ENCODE measurements around the gene ADGRD1.

The ADGRD1 gene

GRCh38 chr12:131137009-131137835, 183.5 kb downstream of the ADGRD1 start:
- no peaks in the 10 kb centered on the region for H3K36me3 Mint-ChIP-seq
- no peak overlapping the region for H3K4me3 Mint-ChIP-seq
- H3K9me3 Mint-ChIP-seq, result no peaks in the 10 kb centered on the region
- no peak for DNase-seq (ENCODE audit: low spot score in 2 of 2)
- H3K27me3 Mint-ChIP-seq, result peaks cover 5% of the 10 kb centered on the region
- no peak for ATAC-seq (ENCODE audit: low read depth)
- peaks cover 6% of the 10 kb centered on the region for H3K4me1 Mint-ChIP-seq
- H3K27ac Mint-ChIP-seq, result no peak overlapping the region

- Mint-ChIP-seq H3K4me3 (no peak overlapping the region), H3K27me3 (peaks cover 7% of the 10 kb centered on the region), H3K4me1 (peaks cover 4% of the 10 kb centered on the region), H3K27ac (no peak overlapping the region), H3K9me3 (no peaks in the 10 kb centered on the region), H3K36me3 (no peaks in the 10 kb centered on the region)
- DNase-seq (ENCODE audit: low spot score in 2 of 2) (no peak), ATAC-seq (ENCODE audit: low read depth) (no peak)
These were observed 184.3 kb downstream of the ADGRD1 start for GRCh38 chr12:131137836-131138637.

- ATAC-seq (ENCODE audit: low read depth), result no peak
- Mint-ChIP-seq H3K4me1 (no peaks in the 10 kb centered on the region), H3K27ac (no peak overlapping the region), H3K9me3 (no peaks in the 10 kb centered on the region), H3K4me3 (no peak overlapping the region), H3K27me3 (peaks cover 6% of the 10 kb centered on the region), H3K36me3 (no peaks in the 10 kb centered on the region)
- DNase-seq (ENCODE audit: low spot score in 2 of 2), result no peak
These were observed 185.1 kb downstream of the ADGRD1 start for GRCh38 chr12:131138638-131139362.

GRCh38 chr12:131139363-131140068, 185.8 kb downstream of the ADGRD1 start:
- ATAC-seq (ENCODE audit: low read depth), result no peak
- H3K36me3 Mint-ChIP-seq, result no peaks in the 10 kb centered on the region
- no peaks in the 10 kb centered on the region for H3K4me1 Mint-ChIP-seq
- no peak for DNase-seq (ENCODE audit: low spot score in 2 of 2)
- no peaks in the 10 kb centered on the region for H3K9me3 Mint-ChIP-seq
- H3K27me3 Mint-ChIP-seq, result peaks cover 6% of the 10 kb centered on the region
- H3K4me3 Mint-ChIP-seq, result no peak overlapping the region
- H3K27ac Mint-ChIP-seq, result no peak overlapping the region

- Mint-ChIP-seq H3K4me1 (no peaks in the 10 kb centered on the region), H3K9me3 (no peaks in the 10 kb centered on the region), H3K36me3 (no peaks in the 10 kb centered on the region), H3K27me3 (peaks cover 6% of the 10 kb centered on the region), H3K4me3 (no peak overlapping the region), H3K27ac (no peak overlapping the region)
- no peak for ATAC-seq (ENCODE audit: low read depth)
- DNase-seq (ENCODE audit: low spot score in 2 of 2), result no peak
These were observed 186.3 kb downstream of the ADGRD1 start for GRCh38 chr12:131140069-131140435.

GRCh38 chr12:131140697-131141096, 187.0 kb downstream of the ADGRD1 start:
- H3K9me3 Mint-ChIP-seq, result no peaks in the 10 kb centered on the region
- no peaks in the 10 kb centered on the region for H3K36me3 Mint-ChIP-seq
- peaks cover 6% of the 10 kb centered on the region for H3K27me3 Mint-ChIP-seq
- H3K4me3 Mint-ChIP-seq, result no peak overlapping the region
- no peak for DNase-seq (ENCODE audit: low spot score in 2 of 2)
- H3K27ac Mint-ChIP-seq, result no peak overlapping the region
- H3K4me1 Mint-ChIP-seq, result no peaks in the 10 kb centered on the region
- no peak for ATAC-seq (ENCODE audit: low read depth)

- Mint-ChIP-seq H3K4me1 (no peaks in the 10 kb centered on the region), H3K27ac (no peak overlapping the region), H3K36me3 (no peaks in the 10 kb centered on the region), H3K4me3 (no peak overlapping the region), H3K9me3 (no peaks in the 10 kb centered on the region), H3K27me3 (peaks cover 6% of the 10 kb centered on the region)
- ATAC-seq (ENCODE audit: low read depth) (no peak), DNase-seq (ENCODE audit: low spot score in 2 of 2) (no peak)
These were observed 187.8 kb downstream of the ADGRD1 start for GRCh38 chr12:131141514-131141913.

- Mint-ChIP-seq H3K27me3 (peaks cover 8% of the 10 kb centered on the region), H3K9me3 (no peaks in the 10 kb centered on the region), H3K4me1 (no peaks in the 10 kb centered on the region), H3K27ac (no peak overlapping the region), H3K36me3 (no peaks in the 10 kb centered on the region), H3K4me3 (no peak overlapping the region)
- DNase-seq (ENCODE audit: low spot score in 2 of 2) (no peak), ATAC-seq (ENCODE audit: low read depth) (no peak)
These were observed 189.4 kb downstream of the ADGRD1 start for GRCh38 chr12:131142891-131143657.

GRCh38 chr12:131146173-131146675, 192.5 kb downstream of the ADGRD1 start:
- Mint-ChIP-seq H3K27ac (no peak overlapping the region), H3K4me1 (no peaks in the 10 kb centered on the region), H3K4me3 (no peak overlapping the region), H3K27me3 (peaks cover 15% of the 10 kb centered on the region), H3K9me3 (peaks cover 7% of the 10 kb centered on the region), H3K36me3 (no peaks in the 10 kb centered on the region)
- ATAC-seq (ENCODE audit: low read depth) (no peak), DNase-seq (ENCODE audit: low spot score in 2 of 2) (no peak)

GRCh38 chr12:131147293-131147692, 193.6 kb downstream of the ADGRD1 start:
- no peak for ATAC-seq (ENCODE audit: low read depth)
- Mint-ChIP-seq H3K4me3 (no peak overlapping the region), H3K27me3 (peaks cover 16% of the 10 kb centered on the region), H3K27ac (no peak overlapping the region), H3K4me1 (no peaks in the 10 kb centered on the region), H3K36me3 (no peaks in the 10 kb centered on the region), H3K9me3 (peaks cover 7% of the 10 kb centered on the region)
- no peak for DNase-seq (ENCODE audit: low spot score in 2 of 2)

GRCh38 chr12:131147894-131148293, 194.2 kb downstream of the ADGRD1 start:
- no peak overlapping the region for H3K4me3 Mint-ChIP-seq
- ATAC-seq (ENCODE audit: low read depth) (no peak), DNase-seq (ENCODE audit: low spot score in 2 of 2) (no peak)
- peaks cover 7% of the 10 kb centered on the region for H3K9me3 Mint-ChIP-seq
- peaks cover 1% of the 10 kb centered on the region for H3K36me3 Mint-ChIP-seq
- H3K4me1 Mint-ChIP-seq, result no peaks in the 10 kb centered on the region
- no peak overlapping the region for H3K27ac Mint-ChIP-seq
- H3K27me3 Mint-ChIP-seq, result peaks cover 18% of the 10 kb centered on the region

GRCh38 chr12:131151558-131152345, 198.0 kb downstream of the ADGRD1 start:
- no peak for ATAC-seq (ENCODE audit: low read depth)
- no peaks in the 10 kb centered on the region for H3K4me1 Mint-ChIP-seq
- DNase-seq (ENCODE audit: low spot score in 2 of 2), result no peak
- H3K27me3 Mint-ChIP-seq, result peaks cover 21% of the 10 kb centered on the region
- no peak overlapping the region for H3K4me3 Mint-ChIP-seq
- H3K36me3 Mint-ChIP-seq, result peaks cover 1% of the 10 kb centered on the region
- peaks cover 7% of the 10 kb centered on the region for H3K9me3 Mint-ChIP-seq
- H3K27ac Mint-ChIP-seq, result no peak overlapping the region

Measured in memory B cell (primary cell).